Measurements from ENCODE around the gene BICRAL. TPM values are rescaled to one million over a fixed set of nuclear protein-coding genes. Genes with fewer than 3 reads are reported as not detected.
"Not testable (repeated sequence)": the region's sequence is repeated elsewhere in the genome, so short reads cannot be mapped to it uniquely, and the experiment has no call there.

BICRAL gene
- total RNA-seq, 2 experiments from 2014 or later, result 10.6 to 10.7 TPM

- no peaks in the 10 kb centered on the region for H3K27me3 Mint-ChIP-seq
- peak; percentile 82 for DNase-seq
- H3K4me1 Mint-ChIP-seq, result peaks cover 19% of the 10 kb centered on the region
- H3K9me3 Mint-ChIP-seq, result no peaks in the 10 kb centered on the region
- H3K4me3 Mint-ChIP-seq, result peak within 1 kb of the TSS; percentile 100
- H3K36me3 Mint-ChIP-seq, result peaks cover 28% of the 10 kb centered on the region
- peak within 1 kb of the TSS; percentile 100 for H3K27ac Mint-ChIP-seq
These were observed 97.8 kb downstream of the BICRAL start, which contains the start of gene RPL7L1 for GRCh38 chr6:42879372-42880239. RPL7L1 (plus strand) TSS chr6:42879616; CDS start chr6:42879911, 295 bp downstream.

DNA sequence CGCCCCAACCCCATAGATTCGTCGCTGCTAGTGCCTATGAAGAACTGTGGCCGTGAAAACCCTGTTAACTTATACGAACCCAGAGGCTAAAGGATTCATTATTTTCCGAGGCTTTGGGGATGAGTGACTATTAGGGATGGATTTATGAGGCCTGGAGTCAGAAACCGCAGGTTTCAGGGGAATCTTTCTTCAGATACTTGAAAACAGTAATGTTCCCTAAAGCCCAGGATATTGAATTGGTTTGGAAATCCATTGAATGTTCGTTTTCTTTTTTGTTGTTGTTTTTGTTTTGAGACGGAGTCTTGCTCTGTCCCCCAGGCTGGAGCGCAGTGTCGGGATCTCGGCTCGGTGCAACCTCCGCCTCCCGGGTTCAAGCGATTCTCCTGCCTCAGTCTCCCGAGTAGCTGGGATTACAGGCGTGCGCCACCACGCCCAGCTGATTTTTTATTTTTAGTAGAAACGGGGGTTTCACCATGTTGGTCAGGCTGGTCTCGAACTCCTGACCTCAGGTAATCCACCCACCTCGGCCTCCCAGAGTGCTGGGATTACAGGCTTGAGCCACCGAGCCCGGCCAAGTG lies 98.5 kb downstream of the BICRAL start:
- Mint-ChIP-seq H3K4me1 (peaks cover 22% of the 10 kb centered on the region), H3K27ac (peak overlapping the region; percentile 100), H3K36me3 (peaks cover 31% of the 10 kb centered on the region), H3K4me3 (peak overlapping the region; percentile 100)
- not testable (repeated sequence) for H3K27me3 Mint-ChIP-seq, DNase-seq, H3K9me3 Mint-ChIP-seq

- H3K27me3 Mint-ChIP-seq, DNase-seq, H3K9me3 Mint-ChIP-seq: not testable (repeated sequence)
- H3K4me3 Mint-ChIP-seq, result peak overlapping the region; percentile 100
- H3K4me1 Mint-ChIP-seq, result peaks cover 22% of the 10 kb centered on the region
- peak overlapping the region; percentile 100 for H3K27ac Mint-ChIP-seq
- H3K36me3 Mint-ChIP-seq, result peaks cover 33% of the 10 kb centered on the region
These were observed 99.0 kb downstream of the BICRAL start for GRCh38 chr6:42880871-42881270.

DNA sequence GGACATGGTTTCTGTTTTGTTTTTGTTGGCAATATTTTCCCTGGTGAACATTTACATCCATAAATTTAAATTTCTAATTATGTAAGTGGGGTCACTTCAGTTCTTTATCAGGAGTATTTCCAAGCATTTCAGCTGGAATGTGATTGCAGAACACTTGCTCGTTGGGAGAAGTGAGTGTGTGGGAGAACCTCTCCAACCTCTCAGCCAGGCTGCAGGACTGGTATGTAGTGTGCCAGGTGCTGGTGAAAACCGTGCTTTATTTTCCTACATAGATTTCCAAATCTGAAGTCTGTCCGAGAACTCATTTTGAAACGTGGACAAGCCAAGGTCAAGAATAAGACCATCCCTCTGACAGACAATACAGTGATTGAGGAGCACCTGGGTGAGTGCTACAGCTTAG lies 103.8 kb downstream of the BICRAL start:
- DNase-seq, result no peak
- no peak overlapping the region for H3K4me3 Mint-ChIP-seq
- no peaks in the 10 kb centered on the region for H3K9me3 Mint-ChIP-seq
- no peaks in the 10 kb centered on the region for H3K27me3 Mint-ChIP-seq
- H3K36me3 Mint-ChIP-seq, result peaks cover 48% of the 10 kb centered on the region
- peak overlapping the region; percentile 42 for H3K27ac Mint-ChIP-seq
- peaks cover 42% of the 10 kb centered on the region for H3K4me1 Mint-ChIP-seq

- not testable (repeated sequence) for H3K9me3 Mint-ChIP-seq, H3K27ac Mint-ChIP-seq, H3K27me3 Mint-ChIP-seq, DNase-seq
- Mint-ChIP-seq H3K4me3 (peak overlapping the region; percentile 0), H3K36me3 (peaks cover 39% of the 10 kb centered on the region), H3K4me1 (peaks cover 39% of the 10 kb centered on the region)
These were observed 106.3 kb downstream of the BICRAL start for GRCh38 chr6:42888201-42888600.

- H3K36me3 Mint-ChIP-seq, result peaks cover 28% of the 10 kb centered on the region
- H3K27me3 Mint-ChIP-seq, result no peaks in the 10 kb centered on the region
These were observed 108.0 kb downstream of the BICRAL start for GRCh38 chr6:42889815-42890214.

GRCh38 chr6:42890311-42891198 lies 108.7 kb downstream of the BICRAL start:
- DNase-seq, result peak; percentile 89
- peak overlapping the region; percentile 91 for H3K4me3 Mint-ChIP-seq
- no peaks in the 10 kb centered on the region for H3K9me3 Mint-ChIP-seq
- H3K36me3 Mint-ChIP-seq, result peaks cover 27% of the 10 kb centered on the region
- peak overlapping the region; percentile 98 for H3K27ac Mint-ChIP-seq
- no peaks in the 10 kb centered on the region for H3K27me3 Mint-ChIP-seq
- H3K4me1 Mint-ChIP-seq, result peaks cover 32% of the 10 kb centered on the region

More at GRCh38 chr6:42889815-42890214, 108.0 kb downstream of the BICRAL start:
- Mint-ChIP-seq H3K4me1 (peaks cover 34% of the 10 kb centered on the region), H3K27ac (peak overlapping the region; percentile 98), H3K9me3 (no peaks in the 10 kb centered on the region), H3K4me3 (peak overlapping the region; percentile 91)
- DNase-seq, result no peak

DNA sequence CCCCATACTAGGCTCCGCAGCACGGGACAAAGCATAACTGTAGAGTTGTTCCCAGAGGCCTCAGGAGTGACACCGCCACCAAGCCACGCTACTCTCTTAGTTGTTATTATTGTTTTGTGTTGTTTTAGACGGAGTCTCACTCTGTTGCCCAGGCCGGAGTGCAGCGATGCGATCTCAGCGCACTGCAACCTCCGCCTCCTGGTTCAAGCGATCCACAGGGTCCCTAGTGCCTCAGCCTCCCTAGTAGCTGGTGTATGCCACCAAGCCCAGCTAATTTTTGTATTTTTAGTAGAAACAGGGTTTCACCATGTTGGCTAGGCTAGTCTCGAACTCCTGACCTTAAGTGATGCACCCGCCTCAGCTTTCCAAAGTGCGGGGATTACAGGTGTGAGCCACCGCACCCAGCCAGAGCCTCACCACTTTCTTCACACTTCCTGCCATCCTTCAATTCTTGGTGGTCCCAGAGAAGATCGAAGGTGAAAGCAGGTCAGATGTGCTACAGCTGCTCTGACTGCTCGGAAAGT lies 109.4 kb downstream of the BICRAL start:
- Mint-ChIP-seq H3K36me3 (peaks cover 22% of the 10 kb centered on the region), H3K9me3 (no peaks in the 10 kb centered on the region), H3K4me3 (peak overlapping the region; percentile 91), H3K27ac (peak overlapping the region; percentile 98), H3K4me1 (peaks cover 29% of the 10 kb centered on the region), H3K27me3 (no peaks in the 10 kb centered on the region)
- no peak for DNase-seq

DNA sequence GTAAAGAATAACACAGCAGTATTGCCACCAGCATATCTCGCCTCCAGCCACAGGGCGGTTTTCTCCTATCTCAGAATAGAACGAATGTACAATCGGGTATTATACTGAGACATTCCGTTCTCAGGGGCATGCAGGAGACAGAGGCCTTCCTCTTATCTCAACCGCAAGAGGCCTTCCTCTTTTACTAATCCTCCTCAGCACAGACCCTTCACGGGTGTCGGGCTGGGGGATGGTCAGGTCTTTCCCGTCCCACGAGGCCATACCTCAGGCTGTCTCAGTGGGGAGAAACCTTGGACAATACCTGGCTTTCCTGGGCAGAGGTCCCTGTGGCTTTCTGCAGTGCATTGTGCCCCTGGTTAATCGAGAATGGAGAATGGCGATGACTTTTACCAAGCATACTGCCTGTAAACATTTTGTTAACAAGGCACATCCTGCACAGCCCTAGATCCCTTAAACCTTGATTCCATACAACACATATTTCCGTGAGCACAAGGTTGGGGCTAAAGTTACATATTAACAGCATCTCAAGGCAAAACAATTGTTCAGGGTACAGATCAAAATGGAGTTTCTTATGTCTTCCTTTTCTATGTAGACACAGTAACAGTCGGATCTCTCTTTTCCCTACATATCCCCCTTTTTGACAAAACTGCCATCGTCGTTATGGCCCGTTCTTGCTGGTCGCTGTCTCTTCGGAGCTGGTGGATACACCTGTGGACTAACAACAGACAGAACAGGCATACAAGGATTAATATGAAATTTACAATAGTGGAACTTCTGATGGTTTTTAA lies 112.4 kb downstream of the BICRAL start:
- not testable (repeated sequence) for DNase-seq, H3K4me3 Mint-ChIP-seq, H3K9me3 Mint-ChIP-seq, H3K27me3 Mint-ChIP-seq, H3K36me3 Mint-ChIP-seq, H3K27ac Mint-ChIP-seq
- H3K4me1 Mint-ChIP-seq, result peaks cover 17% of the 10 kb centered on the region

- H3K27ac Mint-ChIP-seq, result no peak overlapping the region
- no peak for DNase-seq
- no peaks in the 10 kb centered on the region for H3K27me3 Mint-ChIP-seq
- H3K9me3 Mint-ChIP-seq, result no peaks in the 10 kb centered on the region
- H3K4me3 Mint-ChIP-seq, result no peak overlapping the region
- H3K4me1 Mint-ChIP-seq, result peaks cover 9% of the 10 kb centered on the region
- H3K36me3 Mint-ChIP-seq, result no peaks in the 10 kb centered on the region
These were observed 114.4 kb downstream of the BICRAL start for GRCh38 chr6:42896178-42896719.

GRCh38 chr6:42898891-42899361 lies 117.1 kb downstream of the BICRAL start:
- Mint-ChIP-seq H3K27ac (no peak overlapping the region), H3K4me1 (peaks cover 14% of the 10 kb centered on the region), H3K4me3 (no peak overlapping the region), H3K9me3 (no peaks in the 10 kb centered on the region), H3K27me3 (no peaks in the 10 kb centered on the region), H3K36me3 (no peaks in the 10 kb centered on the region)
- peak; percentile 59 for DNase-seq

- no peak overlapping the region for H3K4me3 Mint-ChIP-seq
- no peak for DNase-seq
- H3K27me3 Mint-ChIP-seq, result no peaks in the 10 kb centered on the region
- H3K27ac Mint-ChIP-seq, result no peak overlapping the region
- peaks cover 14% of the 10 kb centered on the region for H3K4me1 Mint-ChIP-seq
- H3K36me3 Mint-ChIP-seq, result no peaks in the 10 kb centered on the region
- H3K9me3 Mint-ChIP-seq, result no peaks in the 10 kb centered on the region
These were observed 118.0 kb downstream of the BICRAL start for GRCh38 chr6:42899871-42900270.

GRCh38 chr6:42901538-42901957 lies 119.7 kb downstream of the BICRAL start:
- no peak overlapping the region for H3K4me3 Mint-ChIP-seq
- H3K9me3 Mint-ChIP-seq, result no peaks in the 10 kb centered on the region
- H3K4me1 Mint-ChIP-seq, result peaks cover 14% of the 10 kb centered on the region
- no peaks in the 10 kb centered on the region for H3K27me3 Mint-ChIP-seq
- H3K36me3 Mint-ChIP-seq, result no peaks in the 10 kb centered on the region
- H3K27ac Mint-ChIP-seq, result no peak overlapping the region
- DNase-seq, result peak; percentile 69
